ENCODE data around the gene BCL2. TPM values are rescaled to one million over a fixed set of nuclear protein-coding genes. Genes with fewer than 3 reads are reported as not detected.

Gene BCL2
- total RNA-seq, 2 donors from 2014 or later: 14.8 to 38.4 TPM

GRCh38 chr18:63107171-63107845 lies 212.3 kb downstream of the BCL2 start:
- Histone ChIP-seq H3K4me1 (replicated peaks) (no peaks in the 10 kb centered on the region), H3K36me3 (no peaks in the 10 kb centered on the region), H3K4me3 (no peak overlapping the region), H3K27ac (no peak overlapping the region), H3K9me3 (no peaks in the 10 kb centered on the region), H3K27me3 (replicated peaks; ENCODE audit: insufficient read depth) (no peaks in the 10 kb centered on the region)
- intact Hi-C loops (cut with DNase I): no loop called here
- no peak for TF ChIP-seq POLR2AphosphoS5 (IDR thresholded peaks at IDR 0.05)
- no peak for TF ChIP-seq CTCF (IDR thresholded peaks at IDR 0.05)
- TF ChIP-seq POLR2A (IDR thresholded peaks at IDR 0.05): no peak
- no peak for DNase-seq (ENCODE audit: low spot score)
- WGBS: 57% methylated on average over 6 of the region's 6 CpGs

- no peak overlapping the region for H3K27ac ChIP-seq
- no peak for DNase-seq (ENCODE audit: low spot score)
- no peak for TF ChIP-seq POLR2AphosphoS5 (IDR thresholded peaks at IDR 0.05)
- no peak for TF ChIP-seq POLR2A (IDR thresholded peaks at IDR 0.05)
- no peak for TF ChIP-seq CTCF (IDR thresholded peaks at IDR 0.05)
- H3K27me3 ChIP-seq (replicated peaks; ENCODE audit: insufficient read depth): no peaks in the 10 kb centered on the region
- H3K36me3 ChIP-seq: no peaks in the 10 kb centered on the region
- no peaks in the 10 kb centered on the region for H3K4me1 ChIP-seq (replicated peaks)
- H3K4me3 ChIP-seq: no peak overlapping the region
- H3K9me3 ChIP-seq: no peaks in the 10 kb centered on the region
- intact Hi-C loops (cut with DNase I): no loop called here
- WGBS: 92% methylated on average over 3 of the region's 3 CpGs
Observed at GRCh38 chr18:63106727-63107126, 212.8 kb downstream of the BCL2 start.

GRCh38 chr18:63105636-63106316 lies 213.8 kb downstream of the BCL2 start:
- Histone ChIP-seq H3K4me1 (replicated peaks) (no peaks in the 10 kb centered on the region), H3K27me3 (replicated peaks; ENCODE audit: insufficient read depth) (no peaks in the 10 kb centered on the region), H3K9me3 (no peaks in the 10 kb centered on the region), H3K36me3 (no peaks in the 10 kb centered on the region), H3K27ac (no peak overlapping the region), H3K4me3 (no peak overlapping the region)
- intact Hi-C loops (cut with DNase I): no loop called here
- WGBS: 91% methylated on average over 14 of the region's 14 CpGs
- DNase-seq (ENCODE audit: low spot score): no peak
- TF ChIP-seq CTCF (IDR thresholded peaks at IDR 0.05): no peak
- TF ChIP-seq POLR2AphosphoS5 (IDR thresholded peaks at IDR 0.05): no peak
- no peak for TF ChIP-seq POLR2A (IDR thresholded peaks at IDR 0.05)

- Histone ChIP-seq H3K9me3 (no peaks in the 10 kb centered on the region), H3K4me1 (replicated peaks) (no peaks in the 10 kb centered on the region), H3K27me3 (replicated peaks; ENCODE audit: insufficient read depth) (no peaks in the 10 kb centered on the region), H3K4me3 (no peak overlapping the region), H3K27ac (no peak overlapping the region), H3K36me3 (no peaks in the 10 kb centered on the region)
- TF ChIP-seq POLR2AphosphoS5 (IDR thresholded peaks at IDR 0.05): no peak
- no peak for TF ChIP-seq CTCF (IDR thresholded peaks at IDR 0.05)
- no peak for TF ChIP-seq POLR2A (IDR thresholded peaks at IDR 0.05)
- intact Hi-C loops (cut with DNase I): no loop called here
- 96% methylated on average over 12 of the region's 12 CpGs for whole genome bisulfite sequencing
- no peak for DNase-seq (ENCODE audit: low spot score)
Observed at GRCh38 chr18:63104868-63105267, 214.7 kb downstream of the BCL2 start.

Measured in prostate gland (tissue), 2 donors.